Measurements from ENCODE around the gene MROH9.
A peak's percentile ranks its signal among the peaks of the same experiment; 100 is the strongest.

Gene MROH9

DNA sequence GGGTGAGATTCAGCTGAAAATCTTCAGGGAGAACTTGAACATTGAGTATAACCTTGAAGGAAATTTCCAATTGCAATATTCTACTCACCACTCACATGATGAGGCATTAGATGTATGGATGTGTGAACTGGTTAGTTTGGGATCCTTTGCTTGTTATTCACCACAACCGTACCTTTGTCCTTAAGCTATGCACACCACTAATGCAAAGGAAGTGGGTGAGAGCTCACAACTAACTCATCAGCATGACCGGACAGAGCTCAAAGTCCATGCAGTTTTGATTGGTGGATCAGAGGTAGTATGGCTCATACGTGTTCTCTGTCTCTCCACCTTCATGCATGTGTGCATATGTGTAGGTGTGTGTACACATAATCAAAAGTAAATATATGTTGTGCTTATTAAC is 43.5 kb upstream of the MROH9 start:
- no peak for DNase-seq
- Histone ChIP-seq H3K9ac (ENCODE audit: low read length) (no peak overlapping the region), H4K91ac (ENCODE audit: low read length) (no peak overlapping the region), H3K14ac (ENCODE audit: low read length in 2 of 2) (no peak overlapping the region), H2BK5ac (ENCODE audit: low read depth, low read length, poor library complexity, severe bottlenecking) (no peak overlapping the region), H3K36me3 (ENCODE audit: control insufficient read depth in 1 of 2, insufficient read depth in 2 of 2, low read depth in 1 of 2, low read length in 2 of 2) (no peaks in the 10 kb centered on the region), H2BK15ac (ENCODE audit: low read depth, poor library complexity, severe bottlenecking) (no peak overlapping the region), H3K4me3 (ENCODE audit: insufficient read depth in 1 of 2, low read depth in 1 of 2, low read length in 2 of 2) (no peak overlapping the region), H3K4me2 (ENCODE audit: low read length, poor library complexity, severe bottlenecking) (no peak overlapping the region), H3K4ac (ENCODE audit: low read depth in 1 of 2, low read length in 2 of 2) (no peak overlapping the region), H2BK120ac (ENCODE audit: low read depth, low read length) (no peak overlapping the region), H2AFZ (ENCODE audit: low read depth, low read length) (no peak overlapping the region), H3K23ac (ENCODE audit: low read length in 2 of 2) (no peak overlapping the region), H2BK12ac (ENCODE audit: low read length in 2 of 2) (no peak overlapping the region), H3K9me3 (ENCODE audit: control insufficient read depth, low read length) (no peaks in the 10 kb centered on the region), H4K8ac (ENCODE audit: low read length) (no peak overlapping the region), H3K18ac (ENCODE audit: low read depth in 1 of 2, low read length in 2 of 2) (no peak overlapping the region), H3K4me1 (ENCODE audit: control insufficient read depth, insufficient read depth, low read depth, low read length) (no peaks in the 10 kb centered on the region), H3K27ac (ENCODE audit: low read length, poor library complexity, severe bottlenecking) (no peak overlapping the region), H3K27me3 (ENCODE audit: control insufficient read depth in 1 of 2, insufficient read depth in 1 of 2, low read length in 2 of 2) (no peaks in the 10 kb centered on the region), H2AK5ac (ENCODE audit: low read length, severe bottlenecking) (no peak overlapping the region), H3K79me1 (replicated peaks; ENCODE audit: low read length, poor library complexity, severe bottlenecking) (no peaks in the 10 kb centered on the region)
- WGBS: 80% methylated on average over 2 of the region's 3 CpGs

DNA sequence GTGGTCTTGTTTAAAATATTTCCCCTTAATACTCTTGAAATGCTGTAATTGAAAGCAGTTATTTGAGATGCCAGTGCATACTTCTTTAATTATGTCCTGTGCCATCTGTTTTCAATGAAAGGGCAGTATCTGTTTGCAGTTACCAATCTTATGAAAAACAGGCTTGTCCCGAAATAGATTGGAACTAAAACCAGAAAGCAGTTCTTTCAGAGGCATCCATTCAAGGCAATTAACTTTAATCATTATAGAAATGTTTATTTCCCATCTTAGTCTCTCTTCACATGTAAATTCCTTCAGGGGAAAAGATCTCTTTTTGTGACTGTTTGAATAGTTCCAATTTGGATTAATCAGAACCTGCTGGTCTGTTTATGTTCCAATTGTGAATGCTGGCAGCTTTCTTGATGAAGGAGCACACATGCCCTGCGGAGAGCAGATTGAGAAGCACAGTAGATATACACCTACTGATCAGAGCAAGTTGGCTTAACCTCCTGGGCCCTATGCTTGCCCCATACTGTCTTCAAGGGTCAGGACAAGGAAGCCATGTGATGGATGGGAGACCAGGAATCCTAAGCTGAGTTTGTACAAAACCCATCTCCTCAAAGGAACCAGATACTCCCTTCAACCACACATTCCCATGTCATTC is 41.6 kb upstream of the MROH9 start:
- Histone ChIP-seq H3K14ac (ENCODE audit: low read length in 2 of 2) (no peak overlapping the region), H2BK120ac (ENCODE audit: low read depth, low read length) (no peak overlapping the region), H3K23ac (ENCODE audit: low read length in 2 of 2) (no peak overlapping the region), H3K36me3 (ENCODE audit: control insufficient read depth in 1 of 2, insufficient read depth in 2 of 2, low read depth in 1 of 2, low read length in 2 of 2) (no peaks in the 10 kb centered on the region), H3K9ac (ENCODE audit: low read length) (peak overlapping the region; percentile 38), H3K4me3 (ENCODE audit: insufficient read depth in 1 of 2, low read depth in 1 of 2, low read length in 2 of 2) (peak overlapping the region in 1 of 2 experiments; percentile 48), H4K91ac (ENCODE audit: low read length) (no peak overlapping the region), H3K4ac (ENCODE audit: low read depth in 1 of 2, low read length in 2 of 2) (no peak overlapping the region), H4K8ac (ENCODE audit: low read length) (no peak overlapping the region), H3K27ac (ENCODE audit: low read length, poor library complexity, severe bottlenecking) (no peak overlapping the region), H3K18ac (ENCODE audit: low read depth in 1 of 2, low read length in 2 of 2) (no peak overlapping the region), H2AFZ (ENCODE audit: low read depth, low read length) (no peak overlapping the region), H2BK15ac (ENCODE audit: low read depth, poor library complexity, severe bottlenecking) (no peak overlapping the region), H3K4me1 (ENCODE audit: control insufficient read depth, insufficient read depth, low read depth, low read length) (no peaks in the 10 kb centered on the region), H3K4me2 (ENCODE audit: low read length, poor library complexity, severe bottlenecking) (no peak overlapping the region), H3K79me1 (replicated peaks; ENCODE audit: low read length, poor library complexity, severe bottlenecking) (no peaks in the 10 kb centered on the region), H2BK12ac (ENCODE audit: low read length in 2 of 2) (no peak overlapping the region), H3K27me3 (ENCODE audit: control insufficient read depth in 1 of 2, insufficient read depth in 1 of 2, low read length in 2 of 2) (no peaks in the 10 kb centered on the region), H2BK5ac (ENCODE audit: low read depth, low read length, poor library complexity, severe bottlenecking) (no peak overlapping the region), H3K9me3 (ENCODE audit: control insufficient read depth, low read length) (no peaks in the 10 kb centered on the region), H2AK5ac (ENCODE audit: low read length, severe bottlenecking) (no peak overlapping the region)
- no peak for DNase-seq
- whole genome bisulfite sequencing: 91% methylated on average over 1 of the region's 2 CpGs

DNA sequence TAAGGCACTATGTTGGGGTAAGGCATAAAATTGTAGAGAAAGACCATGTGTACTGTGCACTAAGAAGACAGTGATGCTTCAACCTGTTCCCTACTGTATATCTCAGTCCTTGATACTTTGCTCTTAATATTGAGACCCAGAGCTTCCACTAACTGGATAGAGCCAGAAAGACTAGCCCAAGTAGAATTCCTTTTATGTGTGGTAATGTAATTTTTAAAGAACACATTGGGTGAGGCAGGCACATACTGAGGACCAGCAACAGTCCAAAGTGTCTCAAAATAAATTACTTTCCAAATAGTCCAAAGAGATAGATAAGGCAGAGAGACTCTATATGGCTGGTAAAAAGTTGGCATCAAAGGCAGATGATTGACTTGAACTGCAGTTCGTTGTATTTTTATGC is 31.4 kb upstream of the MROH9 start:
- DNase-seq: no peak

DNA sequence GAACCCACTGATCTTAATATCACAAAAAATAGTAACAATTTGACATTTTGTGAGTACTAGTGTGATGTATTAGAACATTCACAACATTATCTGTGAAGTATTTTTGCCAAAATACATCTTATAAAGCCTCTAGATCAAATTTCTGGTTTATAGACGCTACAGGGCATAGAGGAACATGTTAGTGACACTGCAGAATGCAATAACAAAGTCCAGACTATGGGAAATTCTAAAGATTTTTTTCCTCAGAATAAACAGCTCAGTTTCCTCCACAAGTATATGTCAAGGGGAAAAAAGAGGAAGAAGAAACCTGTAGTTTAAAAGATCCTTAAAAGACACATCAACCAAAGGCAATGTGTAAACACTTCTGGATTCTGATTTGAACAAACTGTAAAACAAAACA is 26.4 kb upstream of the MROH9 start:
- H3K9ac ChIP-seq (ENCODE audit: low read length): no peak overlapping the region
- H2BK5ac ChIP-seq (ENCODE audit: low read depth, low read length, poor library complexity, severe bottlenecking): no peak overlapping the region
- no peak overlapping the region for H2BK120ac ChIP-seq (ENCODE audit: low read depth, low read length)
- H3K9me3 ChIP-seq (ENCODE audit: control insufficient read depth, low read length): no peaks in the 10 kb centered on the region
- no peak overlapping the region for H2AK5ac ChIP-seq (ENCODE audit: low read length, severe bottlenecking)
- no peak for DNase-seq
- H3K18ac ChIP-seq (ENCODE audit: low read depth in 1 of 2, low read length in 2 of 2): no peak overlapping the region
- H4K91ac ChIP-seq (ENCODE audit: low read length): no peak overlapping the region
- H3K79me1 ChIP-seq (replicated peaks; ENCODE audit: low read length, poor library complexity, severe bottlenecking): no peaks in the 10 kb centered on the region
- H3K4me2 ChIP-seq (ENCODE audit: low read length, poor library complexity, severe bottlenecking): no peak overlapping the region
- no peak overlapping the region for H3K4ac ChIP-seq (ENCODE audit: low read depth in 1 of 2, low read length in 2 of 2)
- no peak overlapping the region for H2BK15ac ChIP-seq (ENCODE audit: low read depth, poor library complexity, severe bottlenecking)
- no peaks in the 10 kb centered on the region for H3K27me3 ChIP-seq (ENCODE audit: control insufficient read depth in 1 of 2, insufficient read depth in 1 of 2, low read length in 2 of 2)
- H2AFZ ChIP-seq (ENCODE audit: low read depth, low read length): no peak overlapping the region
- no peak overlapping the region for H3K14ac ChIP-seq (ENCODE audit: low read length in 2 of 2)
- H4K8ac ChIP-seq (ENCODE audit: low read length): no peak overlapping the region
- no peak overlapping the region for H3K23ac ChIP-seq (ENCODE audit: low read length in 2 of 2)
- WGBS: no CpG with 5 or more reads among the region's 1 CpG
- H3K27ac ChIP-seq (ENCODE audit: low read length, poor library complexity, severe bottlenecking): no peak overlapping the region
- H3K36me3 ChIP-seq (ENCODE audit: control insufficient read depth in 1 of 2, insufficient read depth in 2 of 2, low read depth in 1 of 2, low read length in 2 of 2): no peaks in the 10 kb centered on the region
- no peak overlapping the region for H3K4me3 ChIP-seq (ENCODE audit: insufficient read depth in 1 of 2, low read depth in 1 of 2, low read length in 2 of 2)
- no peak overlapping the region for H2BK12ac ChIP-seq (ENCODE audit: low read length in 2 of 2)
- no peaks in the 10 kb centered on the region for H3K4me1 ChIP-seq (ENCODE audit: control insufficient read depth, insufficient read depth, low read depth, low read length)

More for the DNA sequence above, 31.4 kb upstream of the MROH9 start:
- H2BK12ac ChIP-seq (ENCODE audit: low read length in 2 of 2): no peak overlapping the region
- no peak overlapping the region for H3K9ac ChIP-seq (ENCODE audit: low read length)
- H4K91ac ChIP-seq (ENCODE audit: low read length): no peak overlapping the region
- H3K36me3 ChIP-seq (ENCODE audit: control insufficient read depth in 1 of 2, insufficient read depth in 2 of 2, low read depth in 1 of 2, low read length in 2 of 2): no peaks in the 10 kb centered on the region
- no peak overlapping the region for H3K27ac ChIP-seq (ENCODE audit: low read length, poor library complexity, severe bottlenecking)
- no peak overlapping the region for H3K23ac ChIP-seq (ENCODE audit: low read length in 2 of 2)
- no peak overlapping the region for H2BK5ac ChIP-seq (ENCODE audit: low read depth, low read length, poor library complexity, severe bottlenecking)
- no peaks in the 10 kb centered on the region for H3K9me3 ChIP-seq (ENCODE audit: control insufficient read depth, low read length)
- no peak overlapping the region for H3K18ac ChIP-seq (ENCODE audit: low read depth in 1 of 2, low read length in 2 of 2)
- H2AK5ac ChIP-seq (ENCODE audit: low read length, severe bottlenecking): no peak overlapping the region
- H3K27me3 ChIP-seq (ENCODE audit: control insufficient read depth in 1 of 2, insufficient read depth in 1 of 2, low read length in 2 of 2): no peaks in the 10 kb centered on the region
- H3K4me3 ChIP-seq (ENCODE audit: insufficient read depth in 1 of 2, low read depth in 1 of 2, low read length in 2 of 2): no peak overlapping the region
- H4K8ac ChIP-seq (ENCODE audit: low read length): no peak overlapping the region
- H2AFZ ChIP-seq (ENCODE audit: low read depth, low read length): no peak overlapping the region
- WGBS: 87% methylated on average over 1 of the region's 1 CpG
- H3K79me1 ChIP-seq (replicated peaks; ENCODE audit: low read length, poor library complexity, severe bottlenecking): no peaks in the 10 kb centered on the region
- no peak overlapping the region for H3K14ac ChIP-seq (ENCODE audit: low read length in 2 of 2)
- H3K4me2 ChIP-seq (ENCODE audit: low read length, poor library complexity, severe bottlenecking): no peak overlapping the region
- no peaks in the 10 kb centered on the region for H3K4me1 ChIP-seq (ENCODE audit: control insufficient read depth, insufficient read depth, low read depth, low read length)
- no peak overlapping the region for H3K4ac ChIP-seq (ENCODE audit: low read depth in 1 of 2, low read length in 2 of 2)
- H2BK120ac ChIP-seq (ENCODE audit: low read depth, low read length): no peak overlapping the region
- H2BK15ac ChIP-seq (ENCODE audit: low read depth, poor library complexity, severe bottlenecking): no peak overlapping the region
